ENCODE measurements around the gene NXPE2. TPM values are rescaled to one million over a fixed set of nuclear protein-coding genes. Genes with fewer than 3 reads are reported as not detected.
"Not testable (repeated sequence)": the region's sequence is repeated elsewhere in the genome, so short reads cannot be mapped to it uniquely, and the experiment has no call there.

NXPE2 gene
- total RNA-seq: under 0.01 and 0.29 TPM in 2 replicates

DNA sequence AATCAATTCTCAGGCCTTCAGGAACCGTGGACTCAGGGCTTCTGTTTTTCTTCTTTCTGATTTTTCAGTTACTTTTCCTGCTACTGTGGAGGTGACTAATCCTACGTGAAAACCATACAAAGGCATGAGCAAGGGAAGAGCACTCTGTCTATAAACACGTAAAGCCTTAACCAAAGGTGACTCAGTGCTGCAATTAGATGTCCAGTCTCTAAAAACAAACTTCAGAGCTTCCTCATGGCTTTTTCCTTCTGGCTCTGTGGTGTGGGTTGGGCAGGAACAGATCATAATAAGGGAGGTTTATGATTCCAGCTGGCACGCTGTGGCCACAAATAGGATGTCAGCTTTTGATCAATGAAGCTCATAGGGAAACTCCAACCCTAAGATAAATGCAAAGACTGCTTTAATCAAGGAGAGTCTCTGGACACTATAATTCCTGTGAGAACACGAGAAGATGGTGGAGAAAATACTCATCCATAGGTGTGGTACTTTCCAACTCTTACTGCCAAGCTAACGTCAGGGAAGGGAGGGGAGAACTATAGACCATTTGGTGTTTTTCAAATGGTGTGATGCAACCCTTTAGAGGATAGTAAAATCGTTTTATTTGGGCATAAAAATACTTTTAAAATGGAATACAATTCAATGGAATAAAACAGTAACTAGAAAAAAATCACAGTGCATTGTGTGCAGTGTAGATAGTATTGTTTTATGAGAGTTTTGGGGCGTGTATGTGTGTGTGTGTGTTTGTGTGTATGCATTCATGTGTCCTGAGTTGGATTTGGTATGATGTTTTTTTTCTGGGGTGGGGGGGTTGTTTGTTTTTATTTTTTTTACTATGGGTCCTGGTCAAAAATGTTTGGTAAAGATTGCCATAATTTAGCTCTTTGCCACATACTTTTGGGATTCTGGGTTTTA lies at the start of gene NXPE2:
Gene NXPE2, plus strand, starts transcription at position 403 of the 912 bp plus-strand sequence. Its CDS starts 49 bp downstream, at position 452.
- H4K20me1 ChIP-seq (ENCODE audit: insufficient read depth, low read length): no peaks in the 10 kb centered on the region
- no peaks in the 10 kb centered on the region for H3K27me3 ChIP-seq (ENCODE audit: insufficient read depth, low read length)
- H3K27ac ChIP-seq (ENCODE audit: low read depth, low read length): peak within 1 kb of the TSS; percentile 54
- H3K4me3 ChIP-seq (ENCODE audit: insufficient read depth, low read length): no peak within 1 kb of the TSS
- H3K4me2 ChIP-seq (ENCODE audit: insufficient read depth, low read length): peak within 1 kb of the TSS; percentile 41
- H3K9me3 ChIP-seq (ENCODE audit: low read depth, low read length): no peaks in the 10 kb centered on the region
- DNase-seq (ENCODE audit: insufficient read length, low spot score, missing footprints): no peak
- H2AFZ ChIP-seq (ENCODE audit: low read length): no peak within 1 kb of the TSS
- peaks cover 9% of the 10 kb centered on the region for H3K4me1 ChIP-seq (ENCODE audit: insufficient read depth, low read length)
- no peaks in the 10 kb centered on the region for H3K36me3 ChIP-seq (ENCODE audit: insufficient read depth, low read length)
- no peaks in the 10 kb centered on the region for H3K79me2 ChIP-seq (ENCODE audit: insufficient read depth, low read length)
- TF ChIP-seq, protein P1, sequence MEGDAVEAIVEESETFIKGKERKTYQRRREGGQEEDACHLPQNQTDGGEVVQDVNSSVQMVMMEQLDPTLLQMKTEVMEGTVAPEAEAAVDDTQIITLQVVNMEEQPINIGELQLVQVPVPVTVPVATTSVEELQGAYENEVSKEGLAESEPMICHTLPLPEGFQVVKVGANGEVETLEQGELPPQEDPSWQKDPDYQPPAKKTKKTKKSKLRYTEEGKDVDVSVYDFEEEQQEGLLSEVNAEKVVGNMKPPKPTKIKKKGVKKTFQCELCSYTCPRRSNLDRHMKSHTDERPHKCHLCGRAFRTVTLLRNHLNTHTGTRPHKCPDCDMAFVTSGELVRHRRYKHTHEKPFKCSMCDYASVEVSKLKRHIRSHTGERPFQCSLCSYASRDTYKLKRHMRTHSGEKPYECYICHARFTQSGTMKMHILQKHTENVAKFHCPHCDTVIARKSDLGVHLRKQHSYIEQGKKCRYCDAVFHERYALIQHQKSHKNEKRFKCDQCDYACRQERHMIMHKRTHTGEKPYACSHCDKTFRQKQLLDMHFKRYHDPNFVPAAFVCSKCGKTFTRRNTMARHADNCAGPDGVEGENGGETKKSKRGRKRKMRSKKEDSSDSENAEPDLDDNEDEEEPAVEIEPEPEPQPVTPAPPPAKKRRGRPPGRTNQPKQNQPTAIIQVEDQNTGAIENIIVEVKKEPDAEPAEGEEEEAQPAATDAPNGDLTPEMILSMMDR (IDR thresholded peaks at IDR 0.05; ENCODE audit: extremely low read depth, low read depth, low read length): no peak

DNA sequence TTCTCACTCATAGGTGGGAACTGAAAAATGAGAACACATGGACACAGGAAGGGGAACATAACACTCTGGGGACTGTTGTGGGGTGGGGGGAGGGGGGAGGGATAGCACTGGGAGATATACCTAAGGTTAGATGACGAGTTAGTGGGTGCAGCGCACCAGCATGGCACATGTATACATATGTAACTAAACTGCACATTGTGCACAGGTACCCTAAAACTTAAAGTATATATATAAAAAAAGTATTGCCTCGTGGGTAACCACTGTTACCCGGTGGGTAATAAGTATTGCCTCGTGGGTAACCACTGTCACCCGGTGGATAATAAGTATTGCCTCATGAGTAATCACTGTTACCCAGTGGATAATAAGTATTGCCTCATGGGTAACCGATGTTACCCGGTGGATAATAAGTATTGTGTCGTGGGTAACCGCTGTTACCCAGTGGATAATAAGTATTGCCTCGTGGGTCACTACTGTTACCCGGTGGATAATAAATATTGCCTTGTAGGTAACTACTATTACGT lies 46.8 kb upstream of the NXPE2 start:
- not testable (repeated sequence) for H3K4me3 ChIP-seq (ENCODE audit: insufficient read depth, low read length); H3K27me3 ChIP-seq (ENCODE audit: insufficient read depth, low read length); DNase-seq (ENCODE audit: insufficient read length, low spot score, missing footprints); H2AFZ ChIP-seq (ENCODE audit: low read length); H3K4me2 ChIP-seq (ENCODE audit: insufficient read depth, low read length); H3K4me1 ChIP-seq (ENCODE audit: insufficient read depth, low read length); H3K79me2 ChIP-seq (ENCODE audit: insufficient read depth, low read length); H3K36me3 ChIP-seq (ENCODE audit: insufficient read depth, low read length); H4K20me1 ChIP-seq (ENCODE audit: insufficient read depth, low read length); H3K27ac ChIP-seq (ENCODE audit: low read depth, low read length); H3K9me3 ChIP-seq (ENCODE audit: low read depth, low read length)

DNA sequence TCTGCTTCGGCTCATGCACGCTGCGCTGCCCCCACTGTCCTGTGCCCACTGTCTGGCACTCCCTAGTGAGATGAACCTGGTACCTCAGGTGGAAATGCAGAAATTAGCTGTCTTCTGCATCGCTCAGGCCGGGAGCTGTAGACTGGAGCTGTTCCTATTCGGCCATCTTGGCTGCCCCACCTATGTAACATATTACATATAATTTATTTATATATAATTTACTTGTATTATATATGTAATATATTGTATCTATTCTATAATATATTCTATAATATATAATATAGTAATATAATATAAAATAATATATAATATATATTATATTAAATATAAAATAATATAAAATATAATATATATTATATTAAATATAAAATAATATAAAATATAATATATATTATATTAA lies 38.9 kb upstream of the NXPE2 start:
- H3K4me2 ChIP-seq (ENCODE audit: insufficient read depth, low read length); H4K20me1 ChIP-seq (ENCODE audit: insufficient read depth, low read length); H3K79me2 ChIP-seq (ENCODE audit: insufficient read depth, low read length); H3K36me3 ChIP-seq (ENCODE audit: insufficient read depth, low read length); DNase-seq (ENCODE audit: insufficient read length, low spot score, missing footprints); H3K4me3 ChIP-seq (ENCODE audit: insufficient read depth, low read length); H3K27ac ChIP-seq (ENCODE audit: low read depth, low read length); H2AFZ ChIP-seq (ENCODE audit: low read length); H3K27me3 ChIP-seq (ENCODE audit: insufficient read depth, low read length); H3K4me1 ChIP-seq (ENCODE audit: insufficient read depth, low read length); H3K9me3 ChIP-seq (ENCODE audit: low read depth, low read length): not testable (repeated sequence)

DNA sequence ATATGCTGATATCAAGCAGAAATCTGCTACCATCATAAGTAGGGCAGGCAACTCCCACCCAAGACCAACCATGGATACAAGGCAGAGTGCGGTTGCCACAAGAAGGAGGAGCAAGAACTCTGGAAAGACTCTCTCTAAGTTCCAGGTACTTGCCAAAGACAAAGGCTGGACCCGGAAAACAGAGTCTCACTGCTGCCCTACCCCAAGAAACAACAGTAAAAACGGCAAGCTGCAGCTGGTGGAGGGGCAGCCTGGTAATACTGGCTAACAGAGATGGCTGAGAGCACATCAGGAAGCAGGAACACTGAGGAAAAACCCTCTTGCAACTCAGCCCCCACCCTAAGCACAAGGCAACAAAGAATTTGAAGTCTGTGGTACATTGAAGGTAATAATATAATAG lies 27.7 kb upstream of the NXPE2 start:
- TF ChIP-seq, protein P1 (IDR thresholded peaks at IDR 0.05; ENCODE audit: extremely low read depth, low read depth, low read length): no peak
- no peaks in the 10 kb centered on the region for H3K36me3 ChIP-seq (ENCODE audit: insufficient read depth, low read length)
- no peak for DNase-seq (ENCODE audit: insufficient read length, low spot score, missing footprints)
- no peaks in the 10 kb centered on the region for H4K20me1 ChIP-seq (ENCODE audit: insufficient read depth, low read length)
- H3K27ac ChIP-seq (ENCODE audit: low read depth, low read length): no peak overlapping the region
- H3K4me1 ChIP-seq (ENCODE audit: insufficient read depth, low read length): no peaks in the 10 kb centered on the region
- H3K4me2 ChIP-seq (ENCODE audit: insufficient read depth, low read length): no peak overlapping the region
- no peaks in the 10 kb centered on the region for H3K79me2 ChIP-seq (ENCODE audit: insufficient read depth, low read length)
- H2AFZ ChIP-seq (ENCODE audit: low read length): no peak overlapping the region
- no peak overlapping the region for H3K4me3 ChIP-seq (ENCODE audit: insufficient read depth, low read length)
- H3K27me3 ChIP-seq (ENCODE audit: insufficient read depth, low read length): no peaks in the 10 kb centered on the region
- H3K9me3 ChIP-seq (ENCODE audit: low read depth, low read length): no peaks in the 10 kb centered on the region

All from osteoblast (primary cell).